HepG2 (cell line): ENCODE data around the gene TRIM43B. TPM values are rescaled to one million over a fixed set of nuclear protein-coding genes. Genes with fewer than 3 reads are reported as not detected.

Experiments
- ATAC-seq: fragments of 200-7000 bp; cut with Tn5 transposase; 3 replicates; pipeline ENCODE4 v1.9.1; 2020; ENCODE audit warnings: mild to moderate bottlenecking, moderate library complexity
- BruUV-seq: library from RNA; stranded (reverse); fragments of 400-500 nt; replicated peaks from 2 replicates; lab custom pipeline; 2021; lab: Mats Ljungman, UMichigan
- CTCF ChIA-PET: fragments of 300-600 bp; formaldehyde crosslinking; extraction: SDS; loops from one replicate; lab custom pipeline; 2021; ENCODE audit warnings: low total read pairs, inconsistent platforms, low intra/inter-chr PET ratio; lab: Yijun Ruan, JAX
- POLR2A ChIA-PET: fragments of 350-600 bp; sonication (Branson Sonifier 250); formaldehyde crosslinking; loops from one replicate; lab custom pipeline; 2020; ENCODE audit warnings: antibody characterized with exemption, inconsistent platforms; lab: Yijun Ruan, JAX
- DNase-seq: peaks from one replicate; pipeline ENCODE4 v3.0.0-alpha.2; 2015; ENCODE audit warnings: low spot score
- FAIRE-seq: peaks from 3 replicates; lab custom pipeline; 2011; peaks lifted over from hg19 to GRCh38; lab: Jason Lieb, UNC
- H2AFZ ChIP-seq: one replicate; pipeline ENCODE4 v1.6.1; 2011; ENCODE audit warnings: low read length, inconsistent platforms
- H3K27ac ChIP-seq: fragments of 300-600 bp; 3 replicates; pipeline ENCODE4 v1.8.0; 2011; ENCODE audit warnings: mixed run types, mild to moderate bottlenecking, mixed read lengths, low read length, inconsistent platforms; ENCODE audit not compliant: insufficient read depth; ENCODE audit errors: extremely low read length
- H3K27me3 ChIP-seq, 2 experiments: fragments of 200-600 bp in 1 of 2; 2 replicates in 1 of 2; 3 replicates in 1 of 2; pipeline versions ENCODE4 v1.6.0 to v1.8.0; 2011; ENCODE audit warnings: low read length in 2 of 2, mild to moderate bottlenecking in 2 of 2, moderate library complexity in 2 of 2, inconsistent platforms in 1 of 2; ENCODE audit not compliant: insufficient read depth in 2 of 2, control insufficient read depth in 1 of 2
- H3K36me3 ChIP-seq, 2 experiments: fragments of 200-600 bp in 1 of 2; replicated peaks in 1 of 2; 2 replicates in 1 of 2; 3 replicates in 1 of 2; pipeline versions ENCODE4 v1.5.1 to v1.8.0; 2011; ENCODE audit warnings: low read length in 2 of 2, inconsistent platforms in 1 of 2; ENCODE audit not compliant: insufficient read depth in 2 of 2, control insufficient read depth in 1 of 2
- H3K4me1 ChIP-seq: 2 replicates; pipeline ENCODE4 v1.5.1; 2012; ENCODE audit warnings: low read length, inconsistent platforms; ENCODE audit not compliant: insufficient read depth
- H3K4me2 ChIP-seq: 2 replicates; pipeline ENCODE4 v1.6.0; 2011; ENCODE audit warnings: low read depth, low read length, inconsistent platforms
- H3K4me3 ChIP-seq, 3 experiments: fragments of 200-600 bp in 1 of 3; sonication (generic), shearing (Covaris generic) in 1 of 3; replicated peaks in 1 of 3; 2 replicates each; pipeline ENCODE4 v1.5.1; 2011 to 2016; ENCODE audit warnings: low read length in 3 of 3, inconsistent platforms in 2 of 3, low read depth in 2 of 3, mild to moderate bottlenecking in 2 of 3, control low read depth in 1 of 3, mixed read lengths in 1 of 3; ENCODE audit not compliant: insufficient read depth in 1 of 3
- H3K79me2 ChIP-seq: one replicate; pipeline ENCODE4 v1.6.1; 2011; ENCODE audit warnings: low read length, inconsistent platforms; ENCODE audit not compliant: insufficient read depth
- H3K9ac ChIP-seq: 2 replicates; pipeline ENCODE4 v1.6.0; 2011; ENCODE audit warnings: mild to moderate bottlenecking, low read depth, low read length, inconsistent platforms; ENCODE audit not compliant: insufficient read depth
- H3K9me3 ChIP-seq: 2 replicates; pipeline ENCODE4 v1.5.1; 2012; ENCODE audit warnings: mild to moderate bottlenecking, low read length
- H4K20me1 ChIP-seq: 2 replicates; pipeline ENCODE4 v1.6.0; 2011; ENCODE audit warnings: inconsistent platforms, mild to moderate bottlenecking, low read length, moderate library complexity; ENCODE audit not compliant: insufficient read depth
- AKNA ChIP-seq: sonication (generic); formaldehyde crosslinking; IDR thresholded peaks from 2 replicates; pipeline ENCODE4 v1.4.0; 2020; ENCODE audit warnings: missing genetic modification reagents, borderline replicate concordance
- FOXC1 ChIP-seq: sonication (generic); formaldehyde crosslinking; IDR thresholded peaks from 2 replicates; pipeline ENCODE4 v1.8.0; 2022; ENCODE audit warnings: mild to moderate bottlenecking, missing genetic modification reagents, borderline replicate concordance
- GFI1 ChIP-seq: sonication (generic); formaldehyde crosslinking; IDR thresholded peaks from 2 replicates; pipeline ENCODE4 v1.5.0; 2020; ENCODE audit warnings: missing genetic modification reagents, mild to moderate bottlenecking, borderline replicate concordance
- HNF1A ChIP-seq, 2 experiments: sonication (generic) in 1 of 2; formaldehyde crosslinking in 1 of 2; IDR thresholded peaks; 2 replicates each; pipeline versions ENCODE4 v1.4.0 to v1.6.1; 2016 to 2020; ENCODE audit warnings: borderline replicate concordance in 1 of 2, low read depth in 1 of 2, mild to moderate bottlenecking in 1 of 2, missing genetic modification reagents in 1 of 2
- MAFK ChIP-seq, 2 experiments: IDR thresholded peaks in 1 of 2; conservative IDR thresholded peaks in 1 of 2; 2 replicates each; pipeline ENCODE4 v1.6.1; 2011; ENCODE audit warnings: improper control_type of control experiment in 2 of 2, low read length in 2 of 2
- PHF21A ChIP-seq: sonication (generic); formaldehyde crosslinking; IDR thresholded peaks from 2 replicates; pipeline ENCODE4 v1.5.0; 2020; ENCODE audit warnings: mild to moderate bottlenecking, missing genetic modification reagents
- SATB2 ChIP-seq: sonication (generic); formaldehyde crosslinking; IDR thresholded peaks from 2 replicates; pipeline ENCODE4 v1.5.0; 2020; ENCODE audit warnings: missing genetic modification reagents
- ZKSCAN1 ChIP-seq: fragments of 150-350 bp; IDR thresholded peaks from 2 replicates; pipeline ENCODE4 v1.6.1; 2014; ENCODE audit warnings: low read length
- ZMYM4 ChIP-seq: sonication (generic); formaldehyde crosslinking; IDR thresholded peaks from 2 replicates; pipeline ENCODE4 v1.8.1; 2023; ENCODE audit warnings: mild to moderate bottlenecking, missing genetic modification reagents
- ZNF333 ChIP-seq: sonication (generic); formaldehyde crosslinking; IDR thresholded peaks from 2 replicates; pipeline ENCODE4 v1.4.0; 2020; ENCODE audit warnings: mild to moderate bottlenecking, missing genetic modification reagents, borderline replicate concordance
- ZNF687 ChIP-seq: sonication (generic); formaldehyde crosslinking; IDR thresholded peaks from 2 replicates; pipeline ENCODE4 v1.5.1; 2020; ENCODE audit warnings: mild to moderate bottlenecking, missing genetic modification reagents, moderate library complexity
- WGBS: methylation state at CpG from one replicate; pipeline ENCODE4 v1.1.6; 2017; ENCODE audit warnings: low lambda C conversion rate; 5-methylcytosine and 5-hydroxymethylcytosine counted together
- in situ Hi-C: cut with HindIII; loops from 2 replicates; pipeline ENCODE4 v1.10.0; 2017; ENCODE audit warnings: low pct_unique_long_range_greater_than_20kb; ENCODE audit not compliant: extremely low pct_ligation_motif_present
- intact Hi-C: fragments of 100-400 bp; cut with micrococcal nuclease; formaldehyde crosslinking; loops from one replicate; pipeline ENCODE4 v1.10.0; 2022; ENCODE audit not compliant: unreplicated experiment
- polyA plus RNA-seq, 8 experiments: library from polyadenylated mRNA; depleted of rRNA in 3 of 8; stranded (reverse) in 7 of 8; unstranded in 1 of 8; fragments of >200 nt; fragmentation: Illumina TruSeq in 4 of 8; extraction: Trizol in 4 of 8; gene quantifications; 2 replicates each; pipeline versions ENCODE4 v1.2.1 to v1.2.3, GENCODE V29; 2011 to 2016; ENCODE audit warnings: low read depth in 4 of 8, missing spikeins in 1 of 8, mixed read lengths in 1 of 8; ENCODE audit not compliant: insufficient read depth in 1 of 8
- total RNA-seq, 5 experiments: library from RNA; depleted of rRNA; stranded (reverse); fragments of >200 nt; fragmentation: Illumina TruSeq; extraction: Trizol; gene quantifications; 2 replicates each; pipeline ENCODE4 v1.2.3, GENCODE V29; 2016; ENCODE audit warnings: low read depth in 1 of 5

TRIM43B gene
- total and polyA plus RNA-seq, 2 of the 13 experiments (the other 11 are each of a cell fraction or from before 2014, with no cell fraction given) = not detected

- no peak overlapping the region for H3K9ac ChIP-seq
- H3K36me3 ChIP-seq = no peaks in the 10 kb centered on the region
- in situ Hi-C loops (no loop called here), intact Hi-C loops (no loop called here)
- 20% methylated on average over 9 of the region's 9 CpGs for WGBS
- CTCF ChIA-PET = no interaction called here
- H3K27me3 ChIP-seq = peaks cover 1 to 12% of the 10 kb centered on the region in 2 experiments; a peak in 3 of 5 replicates
- H4K20me1 ChIP-seq = no peaks in the 10 kb centered on the region
- no peak overlapping the region for H3K4me3 ChIP-seq
- POLR2A ChIA-PET = no interaction called here
- FAIRE-seq (no peak), ATAC-seq (no peak), DNase-seq (no peak)
- no TSS peak for BruUV-seq
- no peak overlapping the region for H2AFZ ChIP-seq
- H3K27ac ChIP-seq = no peak overlapping the region
- H3K79me2 ChIP-seq = no peaks in the 10 kb centered on the region
- H3K4me2 ChIP-seq = no peak overlapping the region
- H3K4me1 ChIP-seq = no peaks in the 10 kb centered on the region
- H3K9me3 ChIP-seq = no peaks in the 10 kb centered on the region
- TF ChIP-seq ZKSCAN1 (no peak), ZMYM4 (CRISPR knock-in tag) (no peak), FOXC1 (CRISPR knock-in tag) (no peak), HNF1A (IDR thresholded peaks at IDR 0.05; ENCODE audit: low read depth) (no peak), HNF1A (CRISPR knock-in tag; IDR thresholded peaks at IDR 0.05; ENCODE audit: borderline replicate concordance) (no peak), ZNF333 (CRISPR knock-in tag) (no peak), PHF21A (no peak), AKNA (CRISPR knock-in tag) (no peak), SATB2 (no peak), MAFK (conservative IDR thresholded peaks at IDR 0.05 in 1 of 2, IDR thresholded peaks at IDR 0.05 in 1 of 2; ENCODE audit: low read length in 2 of 2) (no peak), GFI1 (CRISPR knock-in tag) (no peak), ZNF687 (CRISPR knock-in tag) (no peak)
Measured at GRCh38 chr2:95530734-95531133, 46.2 kb upstream of the TRIM43B start.
